GM19372 (cell line): Measurements from ENCODE around the gene GRK1.
"Not testable (repeated sequence)": the region's sequence is repeated elsewhere in the genome, so short reads cannot be mapped to it uniquely, and the experiment has no call there.

Source experiments
- ATAC-seq: cut with Tn5 transposase; IDR thresholded peaks from one replicate; pipeline ENCODE4 v1.9.1; 2021; ENCODE audit warnings: mild to moderate bottlenecking, low read depth, moderate library complexity; ENCODE audit not compliant: unreplicated experiment

GRK1 gene

GRCh38 chr13:113752211-113752986, 85.4 kb downstream of the GRK1 start:
- not testable (repeated sequence) for ATAC-seq

- ATAC-seq = no peak
Observed at GRCh38 chr13:113753171-113753570, 86.2 kb downstream of the GRK1 start.

- ATAC-seq = no peak
Observed at GRCh38 chr13:113754242-113754641, 87.2 kb downstream of the GRK1 start.

- ATAC-seq = no peak
Observed at GRCh38 chr13:113754691-113755090, 87.7 kb downstream of the GRK1 start.

GRCh38 chr13:113756441-113757097, 89.5 kb downstream of the GRK1 start:
- no peak for ATAC-seq

- ATAC-seq = peak; percentile 81
Observed at GRCh38 chr13:113758651-113759524, 91.9 kb downstream of the GRK1 start, which contains the start of gene TMEM255B. Gene TMEM255B (plus strand): TSS chr13:113759226. CDS start chr13:113759270, 44 bp downstream.

- no peak for ATAC-seq
Observed at GRCh38 chr13:113759525-113760137, 92.6 kb downstream of the GRK1 start.

GRCh38 chr13:113761136-113761535, 94.1 kb downstream of the GRK1 start:
- no peak for ATAC-seq

- no peak for ATAC-seq
Observed at GRCh38 chr13:113762075-113762474, 95.1 kb downstream of the GRK1 start.

GRCh38 chr13:113762538-113762937, 95.5 kb downstream of the GRK1 start:
- ATAC-seq = no peak

GRCh38 chr13:113763254-113763653, 96.2 kb downstream of the GRK1 start:
- ATAC-seq = no peak

GRCh38 chr13:113763961-113764792, 97.2 kb downstream of the GRK1 start:
- no peak for ATAC-seq

- no peak for ATAC-seq
Observed at GRCh38 chr13:113764793-113765563, 98.0 kb downstream of the GRK1 start.

GRCh38 chr13:113765564-113765910, 98.5 kb downstream of the GRK1 start:
- ATAC-seq = no peak

- ATAC-seq = no peak
Observed at GRCh38 chr13:113766035-113766800, 99.2 kb downstream of the GRK1 start.

GRCh38 chr13:113767366-113767765, 100.3 kb downstream of the GRK1 start:
- ATAC-seq = no peak

GRCh38 chr13:113768018-113768905, 101.2 kb downstream of the GRK1 start:
- no peak for ATAC-seq
